ENCODE results near the gene CTNNA2.

- TF ChIP-seq POLR2AphosphoS5 (IDR thresholded peaks at IDR 0.05; ENCODE audit: low read depth, low read length) (no peak), CTCF (IDR thresholded peaks at IDR 0.05) (no peak), SIN3A (IDR thresholded peaks at IDR 0.05; ENCODE audit: borderline replicate concordance, insufficient read depth, low read depth, low read length) (no peak), TCF7L2 (IDR thresholded peaks at IDR 0.05; ENCODE audit: low read depth, low read length) (no peak)
These were observed 753.4 kb downstream of the CTNNA2 start for GRCh38 chr2:80266231-80266630.

Data from Panc1 (cell line).